HCT116 (cell line): Measurements from ENCODE around the gene FBXL15. TPM values are rescaled to one million over a fixed set of nuclear protein-coding genes. Genes with fewer than 3 reads are reported as not detected.

ENCODE experiments used
- ATAC-seq: fragments of 200-7000 bp; cut with Tn5 transposase; 2 replicates; pipeline ENCODE4 v1.9.1; 2020; ENCODE audit warnings: mild to moderate bottlenecking, moderate library complexity
- BruUV-seq: library from RNA; stranded (reverse); fragments of 400-500 nt; replicated peaks from 2 replicates; lab custom pipeline; 2021; lab: Mats Ljungman, UMichigan
- CTCF ChIA-PET: fragments of 300-600 bp; sonication (Branson Sonifier 250); formaldehyde crosslinking; loops from one replicate; lab custom pipeline; 2021; ENCODE audit warnings: antibody characterized with exemption; lab: Charles Lee
- POLR2A ChIA-PET: fragments of 300-600, 350-600 bp; sonication (Branson Sonifier 250); formaldehyde crosslinking; loops from one replicate; lab custom pipeline; 2021; ENCODE audit warnings: antibody characterized with exemption; lab: Charles Lee
- RAD21 ChIA-PET, 2 experiments: fragments of 300-600 bp; sonication (Branson Sonifier 250); formaldehyde crosslinking; loops; one replicate each; lab custom pipeline; 2023; ENCODE audit warnings: low total read pairs in 2 of 2; ENCODE audit not compliant: uncharacterized antibody in 2 of 2, unreplicated experiment in 2 of 2, low non-redundant PET in 1 of 2; lab: Charles Lee
- DNase-seq: peaks from one replicate; pipeline ENCODE4 v3.0.0-alpha.2; 2010; ENCODE audit warnings: low read depth, low spot score
- H2AFZ ChIP-seq: fragments of 200-600 bp; shearing (Covaris generic), sonication (generic); 2 replicates; pipeline ENCODE4 v1.6.1; 2017; ENCODE audit warnings: low read depth, mixed run types, mixed read lengths, antibody characterized with exemption, low read length; ENCODE audit not compliant: poor library complexity, severe bottlenecking
- H3K27ac ChIP-seq: 2 replicates; pipeline ENCODE4 v1.5.1; 2012; ENCODE audit warnings: low read depth, low read length
- H3K27me3 ChIP-seq: fragments of 200-600 bp; sonication (generic); 2 replicates; pipeline ENCODE4 v1.6.1; 2016; ENCODE audit warnings: mixed run types, low read length, mixed read lengths; ENCODE audit not compliant: insufficient read depth
- H3K36me3 ChIP-seq, 2 experiments: fragments of 200-500 bp in 1 of 2; fragments of 200-600 bp in 1 of 2; sonication (Bioruptor generic) in 1 of 2; sonication (generic) in 1 of 2; 2 replicates each; pipeline versions ENCODE4 v1.5.1 to v1.6.1; 2014 to 2016; ENCODE audit warnings: low read length in 2 of 2, inconsistent platforms in 1 of 2, mixed read lengths in 1 of 2, mixed run types in 1 of 2; ENCODE audit not compliant: insufficient read depth in 2 of 2, control insufficient read depth in 1 of 2
- H3K4me1 ChIP-seq, 2 experiments: fragments of 200-600 bp in 1 of 2; sonication (generic) in 1 of 2; 2 replicates each; pipeline versions ENCODE4 v1.5.1 to v1.6.1; 2012 to 2017; ENCODE audit warnings: low read length in 2 of 2, inconsistent platforms in 1 of 2, mild to moderate bottlenecking in 1 of 2, mixed read lengths in 1 of 2, mixed run types in 1 of 2, moderate library complexity in 1 of 2; ENCODE audit not compliant: insufficient read depth in 2 of 2, control insufficient read depth in 1 of 2
- H3K4me2 ChIP-seq: fragments of 200-600 bp; sonication (generic); 2 replicates; pipeline ENCODE4 v1.6.1; 2017; ENCODE audit warnings: mixed run types, low read length, mixed read lengths
- H3K4me3 ChIP-seq, 2 experiments: fragments of 200-600 bp in 1 of 2; sonication (generic) in 1 of 2; replicated peaks in 1 of 2; 2 replicates each; pipeline ENCODE4 v1.5.1; 2011 to 2016; ENCODE audit warnings: low read length in 2 of 2, control low read depth in 1 of 2, low read depth in 1 of 2, mild to moderate bottlenecking in 1 of 2, mixed read lengths in 1 of 2, mixed run types in 1 of 2
- H3K79me2 ChIP-seq: fragments of 200-600 bp; sonication (generic); 2 replicates; pipeline ENCODE4 v1.6.1; 2017; ENCODE audit warnings: mild to moderate bottlenecking, mixed run types, low read length, moderate library complexity, mixed read lengths; ENCODE audit not compliant: insufficient read depth
- H3K9ac ChIP-seq: fragments of 200-600 bp; sonication (generic); 2 replicates; pipeline ENCODE4 v1.6.1; 2016; ENCODE audit warnings: low read length, mixed read lengths
- H3K9me2 ChIP-seq: fragments of 200-600 bp; sonication (generic), shearing (Covaris generic); 2 replicates; pipeline ENCODE4 v1.6.1; 2017; ENCODE audit warnings: mixed run types, mild to moderate bottlenecking, moderate library complexity; ENCODE audit not compliant: insufficient read depth
- H3K9me3 ChIP-seq, 2 experiments: fragments of 200-500 bp in 1 of 2; fragments of 200-600 bp in 1 of 2; sonication (Bioruptor generic) in 1 of 2; sonication (generic) in 1 of 2; 2 replicates each; pipeline ENCODE4 v1.6.1; 2014 to 2017; ENCODE audit warnings: low read length in 2 of 2, mixed read lengths in 2 of 2, inconsistent platforms in 1 of 2, low read depth in 1 of 2, mild to moderate bottlenecking in 1 of 2, mixed run types in 1 of 2, moderate library complexity in 1 of 2; ENCODE audit not compliant: control insufficient read depth in 1 of 2, insufficient read depth in 1 of 2
- H4K20me1 ChIP-seq: fragments of 200-600 bp; sonication (generic), shearing (Covaris generic); 2 replicates; pipeline ENCODE4 v1.6.1; 2017; ENCODE audit warnings: mixed run types, mild to moderate bottlenecking, moderate library complexity; ENCODE audit not compliant: insufficient read depth
- CEBPB ChIP-seq: IDR thresholded peaks from 2 replicates; pipeline ENCODE4 v1.6.1; 2012; ENCODE audit warnings: low read depth
- FOSL1 ChIP-seq: IDR thresholded peaks from 2 replicates; pipeline ENCODE4 v1.6.1; 2012; ENCODE audit warnings: low read depth
- TCF7L2 ChIP-seq: IDR thresholded peaks from 2 replicates; pipeline ENCODE4 v1.7.0; 2011; ENCODE audit warnings: borderline replicate concordance, inconsistent platforms; ENCODE audit not compliant: insufficient read depth, insufficient read length; ENCODE audit errors: extremely low read depth
- ZNF274 ChIP-seq: fragments of 200-500 bp; sonication (Bioruptor generic); IDR thresholded peaks from 2 replicates; pipeline ENCODE4 v1.6.1; 2014; ENCODE audit warnings: mild to moderate bottlenecking, low read depth, low read length, inconsistent platforms
- intact Hi-C: fragments of 100-400 bp; cut with micrococcal nuclease; formaldehyde crosslinking; loops from 2 replicates; pipeline ENCODE4 v1.10.0; 2022
- total RNA-seq: library from RNA; stranded (reverse); gene quantifications from one replicate; pipeline ENCODE4 v1.2.1, GENCODE V29; 2021; ENCODE audit not compliant: unreplicated experiment
- TF ChIP-seq, protein P1 (sequence below): IDR thresholded peaks from 2 replicates; pipeline ENCODE4 v1.6.1; 2012; ENCODE audit warnings: low read depth
- TF ChIP-seq, protein P2 (sequence below): IDR thresholded peaks from 2 replicates; pipeline ENCODE4 v1.6.1; 2012
- TF ChIP-seq, protein P3 (sequence below), 3 experiments: fragments of 200-600 bp in 1 of 3; sonication (generic) in 1 of 3; IDR thresholded peaks in 2 of 3; conservative IDR thresholded peaks in 1 of 3; 2 replicates each; pipeline ENCODE4 v1.5.1; 2012 to 2017; ENCODE audit warnings: low read depth in 2 of 3, low read length in 2 of 3, antibody characterized with exemption in 1 of 3, borderline replicate concordance in 1 of 3, control low read depth in 1 of 3, mild to moderate bottlenecking in 1 of 3, mixed read lengths in 1 of 3, mixed run types in 1 of 3, moderate library complexity in 1 of 3; ENCODE audit not compliant: insufficient read depth in 1 of 3

FBXL15 gene
- total RNA-seq, 1 experiment from 2014 or later = 21.1 TPM

DNA sequence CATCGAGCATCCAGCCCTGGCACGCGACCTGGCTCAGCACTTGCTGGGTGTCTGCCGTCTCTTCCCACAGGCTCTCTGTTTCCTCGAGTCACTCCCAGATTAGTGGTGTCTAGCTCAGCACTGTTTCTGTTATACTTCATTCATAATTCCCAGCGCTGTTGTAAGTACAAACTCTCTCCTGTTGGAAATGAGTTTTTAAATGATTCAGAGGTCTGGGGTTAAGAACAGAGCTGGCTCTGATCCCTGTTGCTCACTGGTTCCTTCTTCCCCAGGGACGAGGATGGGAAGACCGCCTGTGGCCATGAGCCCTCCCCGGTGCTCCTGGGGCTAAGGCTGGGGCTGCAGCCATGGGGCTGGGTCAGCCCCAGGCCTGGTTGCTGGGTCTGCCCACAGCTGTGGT is 48.0 kb downstream of the FBXL15 start:
- no peak overlapping the region for H3K9ac ChIP-seq
- H3K9me3 ChIP-seq = no peaks in the 10 kb centered on the region
- H3K9me2 ChIP-seq = no peaks in the 10 kb centered on the region
- no peak overlapping the region for H2AFZ ChIP-seq
- no peak overlapping the region for H3K27ac ChIP-seq
- ChIA-PET RAD21 (no interaction called here), POLR2A (no interaction called here), CTCF (interaction anchor here (1.0 kb wide), 1 partner anchor 13 kb away, joined by 3 read pairs; no protein-coding TSS in a partner anchor)
- H4K20me1 ChIP-seq = no peaks in the 10 kb centered on the region
- H3K4me2 ChIP-seq = no peak overlapping the region
- H3K4me1 ChIP-seq = peaks cover 18% of the 10 kb centered on the region in 2 experiments
- no peak for ATAC-seq
- no TSS peak for BruUV-seq
- intact Hi-C loops = no loop called here
- no peak for DNase-seq
- no peaks in the 10 kb centered on the region for H3K27me3 ChIP-seq
- H3K36me3 ChIP-seq = peaks cover 2 to 4% of the 10 kb centered on the region in 2 experiments; a peak in 1 of 4 replicates
- H3K79me2 ChIP-seq = peaks cover 20% of the 10 kb centered on the region; the same call in 1 of the 2 replicates
- TF ChIP-seq, protein P1, sequence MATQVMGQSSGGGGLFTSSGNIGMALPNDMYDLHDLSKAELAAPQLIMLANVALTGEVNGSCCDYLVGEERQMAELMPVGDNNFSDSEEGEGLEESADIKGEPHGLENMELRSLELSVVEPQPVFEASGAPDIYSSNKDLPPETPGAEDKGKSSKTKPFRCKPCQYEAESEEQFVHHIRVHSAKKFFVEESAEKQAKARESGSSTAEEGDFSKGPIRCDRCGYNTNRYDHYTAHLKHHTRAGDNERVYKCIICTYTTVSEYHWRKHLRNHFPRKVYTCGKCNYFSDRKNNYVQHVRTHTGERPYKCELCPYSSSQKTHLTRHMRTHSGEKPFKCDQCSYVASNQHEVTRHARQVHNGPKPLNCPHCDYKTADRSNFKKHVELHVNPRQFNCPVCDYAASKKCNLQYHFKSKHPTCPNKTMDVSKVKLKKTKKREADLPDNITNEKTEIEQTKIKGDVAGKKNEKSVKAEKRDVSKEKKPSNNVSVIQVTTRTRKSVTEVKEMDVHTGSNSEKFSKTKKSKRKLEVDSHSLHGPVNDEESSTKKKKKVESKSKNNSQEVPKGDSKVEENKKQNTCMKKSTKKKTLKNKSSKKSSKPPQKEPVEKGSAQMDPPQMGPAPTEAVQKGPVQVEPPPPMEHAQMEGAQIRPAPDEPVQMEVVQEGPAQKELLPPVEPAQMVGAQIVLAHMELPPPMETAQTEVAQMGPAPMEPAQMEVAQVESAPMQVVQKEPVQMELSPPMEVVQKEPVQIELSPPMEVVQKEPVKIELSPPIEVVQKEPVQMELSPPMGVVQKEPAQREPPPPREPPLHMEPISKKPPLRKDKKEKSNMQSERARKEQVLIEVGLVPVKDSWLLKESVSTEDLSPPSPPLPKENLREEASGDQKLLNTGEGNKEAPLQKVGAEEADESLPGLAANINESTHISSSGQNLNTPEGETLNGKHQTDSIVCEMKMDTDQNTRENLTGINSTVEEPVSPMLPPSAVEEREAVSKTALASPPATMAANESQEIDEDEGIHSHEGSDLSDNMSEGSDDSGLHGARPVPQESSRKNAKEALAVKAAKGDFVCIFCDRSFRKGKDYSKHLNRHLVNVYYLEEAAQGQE = no peak
- TF ChIP-seq, protein P2, sequence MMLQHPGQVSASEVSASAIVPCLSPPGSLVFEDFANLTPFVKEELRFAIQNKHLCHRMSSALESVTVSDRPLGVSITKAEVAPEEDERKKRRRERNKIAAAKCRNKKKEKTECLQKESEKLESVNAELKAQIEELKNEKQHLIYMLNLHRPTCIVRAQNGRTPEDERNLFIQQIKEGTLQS = no peak
- TF ChIP-seq FOSL1 = no peak
- no peak for TF ChIP-seq TCF7L2
- no peak for TF ChIP-seq CEBPB
- TF ChIP-seq, protein P3, sequence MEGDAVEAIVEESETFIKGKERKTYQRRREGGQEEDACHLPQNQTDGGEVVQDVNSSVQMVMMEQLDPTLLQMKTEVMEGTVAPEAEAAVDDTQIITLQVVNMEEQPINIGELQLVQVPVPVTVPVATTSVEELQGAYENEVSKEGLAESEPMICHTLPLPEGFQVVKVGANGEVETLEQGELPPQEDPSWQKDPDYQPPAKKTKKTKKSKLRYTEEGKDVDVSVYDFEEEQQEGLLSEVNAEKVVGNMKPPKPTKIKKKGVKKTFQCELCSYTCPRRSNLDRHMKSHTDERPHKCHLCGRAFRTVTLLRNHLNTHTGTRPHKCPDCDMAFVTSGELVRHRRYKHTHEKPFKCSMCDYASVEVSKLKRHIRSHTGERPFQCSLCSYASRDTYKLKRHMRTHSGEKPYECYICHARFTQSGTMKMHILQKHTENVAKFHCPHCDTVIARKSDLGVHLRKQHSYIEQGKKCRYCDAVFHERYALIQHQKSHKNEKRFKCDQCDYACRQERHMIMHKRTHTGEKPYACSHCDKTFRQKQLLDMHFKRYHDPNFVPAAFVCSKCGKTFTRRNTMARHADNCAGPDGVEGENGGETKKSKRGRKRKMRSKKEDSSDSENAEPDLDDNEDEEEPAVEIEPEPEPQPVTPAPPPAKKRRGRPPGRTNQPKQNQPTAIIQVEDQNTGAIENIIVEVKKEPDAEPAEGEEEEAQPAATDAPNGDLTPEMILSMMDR (IDR thresholded peaks at IDR 0.05 in 2 of 3, conservative IDR thresholded peaks at IDR 0.05 in 1 of 3; ENCODE audit: borderline replicate concordance in 1 of 3, insufficient read depth in 1 of 3, low read depth in 2 of 3, low read length in 2 of 3) = no peak
- no peak for TF ChIP-seq ZNF274
- H3K4me3 ChIP-seq = no peak overlapping the region
